Activated T-cell treated with anti-CD3 and anti-CD28 coated beads, Interleukin-2, amount 50 U/mL, for 72 hours (primary cell): Measurements from ENCODE around the gene TSC2. TPM values are rescaled to one million over a fixed set of nuclear protein-coding genes. Genes with fewer than 3 reads are reported as not detected.
"Not testable (repeated sequence)": the region's sequence is repeated elsewhere in the genome, so short reads cannot be mapped to it uniquely, and the experiment has no call there.

Experiments
- ATAC-seq, 2 donors: fragments of 150-1000 bp; cut with Tn5 transposase; replicated peaks in 1 of 2; 2 replicates each; pipeline ENCODE4 v1.10.0; 2021; ENCODE audit warnings: moderate library complexity in 2 of 2, mild to moderate bottlenecking in 1 of 2
- DNase-seq, 2 donors: peaks; one replicate each; pipeline ENCODE4 v3.0.0; 2021 to 2022; ENCODE audit warnings: mixed read lengths in 1 of 2
- H3K27ac Mint-ChIP-seq: one replicate; pipeline ENCODE4 v1.8.0; 2022; ENCODE audit warnings: mild to moderate bottlenecking, moderate library complexity, mixed read lengths
- H3K27me3 Mint-ChIP-seq: one replicate; pipeline ENCODE4 v1.8.0; 2022; ENCODE audit warnings: low read depth, mixed read lengths
- H3K36me3 Mint-ChIP-seq, 2 donors: one replicate each; pipeline ENCODE4 v1.8.0; 2022; ENCODE audit warnings: mixed read lengths in 2 of 2, mild to moderate bottlenecking in 1 of 2; ENCODE audit not compliant: insufficient read depth in 2 of 2
- H3K4me1 Mint-ChIP-seq: one replicate; pipeline ENCODE4 v1.8.0; 2022; ENCODE audit warnings: low read depth, mixed read lengths
- H3K4me3 Mint-ChIP-seq, 2 donors: one replicate each; pipeline ENCODE4 v1.8.0; 2022; ENCODE audit warnings: mild to moderate bottlenecking in 2 of 2, mixed read lengths in 2 of 2, moderate library complexity in 2 of 2
- H3K9me3 Mint-ChIP-seq, 2 donors: one replicate each; pipeline ENCODE4 v1.8.0; 2022; ENCODE audit warnings: mixed read lengths in 2 of 2
- total RNA-seq, 2 donors: library from RNA; stranded (reverse); gene quantifications; one replicate each; pipeline ENCODE4 v1.2.3, GENCODE V29; 2022

TSC2 gene
- total RNA-seq, 2 donors from 2014 or later: 96.6 to 98.4 TPM

GRCh38 chr16:2110332-2111008, 62.7 kb downstream of the TSC2 start:
- DNase-seq, H3K27me3 Mint-ChIP-seq, H3K4me1 Mint-ChIP-seq, H3K9me3 Mint-ChIP-seq, H3K27ac Mint-ChIP-seq, H3K4me3 Mint-ChIP-seq, H3K36me3 Mint-ChIP-seq, ATAC-seq: not testable (repeated sequence)

GRCh38 chr16:2111009-2111353, 63.2 kb downstream of the TSC2 start:
- H3K27ac Mint-ChIP-seq: not testable (repeated sequence)

GRCh38 chr16:2111412-2112335, 63.9 kb downstream of the TSC2 start:
- not testable (repeated sequence) for H3K4me1 Mint-ChIP-seq, H3K36me3 Mint-ChIP-seq, DNase-seq, H3K9me3 Mint-ChIP-seq, H3K27ac Mint-ChIP-seq, ATAC-seq, H3K4me3 Mint-ChIP-seq, H3K27me3 Mint-ChIP-seq

More at GRCh38 chr16:2111009-2111353, 63.2 kb downstream of the TSC2 start:
- DNase-seq, H3K4me3 Mint-ChIP-seq, H3K36me3 Mint-ChIP-seq, H3K4me1 Mint-ChIP-seq, ATAC-seq, H3K9me3 Mint-ChIP-seq, H3K27me3 Mint-ChIP-seq: not testable (repeated sequence)

GRCh38 chr16:2112539-2113106, 64.8 kb downstream of the TSC2 start:
- ATAC-seq, H3K4me3 Mint-ChIP-seq, DNase-seq, H3K4me1 Mint-ChIP-seq, H3K9me3 Mint-ChIP-seq, H3K36me3 Mint-ChIP-seq, H3K27ac Mint-ChIP-seq, H3K27me3 Mint-ChIP-seq: not testable (repeated sequence)

- H3K4me1 Mint-ChIP-seq, H3K27me3 Mint-ChIP-seq, H3K4me3 Mint-ChIP-seq, ATAC-seq, H3K9me3 Mint-ChIP-seq, DNase-seq, H3K36me3 Mint-ChIP-seq, H3K27ac Mint-ChIP-seq: not testable (repeated sequence)
These were observed 66.4 kb downstream of the TSC2 start for GRCh38 chr16:2114225-2114624.

- not testable (repeated sequence) for H3K27me3 Mint-ChIP-seq, ATAC-seq, H3K27ac Mint-ChIP-seq, H3K9me3 Mint-ChIP-seq, H3K4me3 Mint-ChIP-seq, H3K36me3 Mint-ChIP-seq, H3K4me1 Mint-ChIP-seq, DNase-seq
These were observed 67.3 kb downstream of the TSC2 start for GRCh38 chr16:2114885-2115590.

- Mint-ChIP-seq H3K36me3 (no peaks in the 10 kb centered on the region), H3K4me1 (no peaks in the 10 kb centered on the region)
These were observed 67.8 kb downstream of the TSC2 start for GRCh38 chr16:2115591-2115973.

GRCh38 chr16:2116428-2116827, 68.6 kb downstream of the TSC2 start:
- ATAC-seq: not testable (repeated sequence)

More at GRCh38 chr16:2115591-2115973, 67.8 kb downstream of the TSC2 start:
- no peaks in the 10 kb centered on the region for H3K27me3 Mint-ChIP-seq
- ATAC-seq: no peak
- H3K27ac Mint-ChIP-seq: no peak overlapping the region
- no peaks in the 10 kb centered on the region for H3K9me3 Mint-ChIP-seq
- no peak overlapping the region for H3K4me3 Mint-ChIP-seq
- DNase-seq: no peak

GRCh38 chr16:2117341-2117740, 69.6 kb downstream of the TSC2 start:
- ATAC-seq, H3K27ac Mint-ChIP-seq, H3K4me1 Mint-ChIP-seq, H3K9me3 Mint-ChIP-seq, H3K27me3 Mint-ChIP-seq, H3K4me3 Mint-ChIP-seq, H3K36me3 Mint-ChIP-seq, DNase-seq: not testable (repeated sequence)

More at GRCh38 chr16:2116428-2116827, 68.6 kb downstream of the TSC2 start:
- not testable (repeated sequence) for H3K27me3 Mint-ChIP-seq, DNase-seq, H3K4me3 Mint-ChIP-seq, H3K27ac Mint-ChIP-seq, H3K9me3 Mint-ChIP-seq, H3K36me3 Mint-ChIP-seq, H3K4me1 Mint-ChIP-seq

- not testable (repeated sequence) for DNase-seq, ATAC-seq, H3K27me3 Mint-ChIP-seq, H3K4me1 Mint-ChIP-seq, H3K27ac Mint-ChIP-seq, H3K36me3 Mint-ChIP-seq, H3K9me3 Mint-ChIP-seq, H3K4me3 Mint-ChIP-seq
These were observed 70.4 kb downstream of the TSC2 start for GRCh38 chr16:2117960-2118722.

GRCh38 chr16:2121325-2121724, 73.5 kb downstream of the TSC2 start:
- H3K9me3 Mint-ChIP-seq, H3K4me3 Mint-ChIP-seq, H3K27ac Mint-ChIP-seq, H3K27me3 Mint-ChIP-seq, H3K36me3 Mint-ChIP-seq: not testable (repeated sequence)
- ATAC-seq (peak; percentile 55 to 57), DNase-seq (peak; percentile 29 to 31)
- peaks cover 14% of the 10 kb centered on the region for H3K4me1 Mint-ChIP-seq

GRCh38 chr16:2121853-2122252, 74.1 kb downstream of the TSC2 start:
- Mint-ChIP-seq H3K4me1 (peaks cover 17% of the 10 kb centered on the region), H3K4me3 (no peak overlapping the region), H3K27me3 (no peaks in the 10 kb centered on the region), H3K36me3 (no peaks in the 10 kb centered on the region), H3K9me3 (no peaks in the 10 kb centered on the region), H3K27ac (no peak overlapping the region)
- ATAC-seq (no peak), DNase-seq (no peak)
